HL-60/S4 treated with phorbol 12-myristate 13-acetate at 8.2 ng/mL for 4 days and 3 days (cell line): ENCODE measurements around the gene CELF2.
"Not testable (repeated sequence)": the region's sequence is repeated elsewhere in the genome, so short reads cannot be mapped to it uniquely, and the experiment has no call there.

ENCODE experiments used
- in situ Hi-C: fragments of 300-500 bp; cut with MboI; formaldehyde crosslinking; loops from 2 replicates; pipeline ENCODE4 v1.15.0; 2022; ENCODE audit warnings: low sequenced_read_pairs

The CELF2 gene

DNA sequence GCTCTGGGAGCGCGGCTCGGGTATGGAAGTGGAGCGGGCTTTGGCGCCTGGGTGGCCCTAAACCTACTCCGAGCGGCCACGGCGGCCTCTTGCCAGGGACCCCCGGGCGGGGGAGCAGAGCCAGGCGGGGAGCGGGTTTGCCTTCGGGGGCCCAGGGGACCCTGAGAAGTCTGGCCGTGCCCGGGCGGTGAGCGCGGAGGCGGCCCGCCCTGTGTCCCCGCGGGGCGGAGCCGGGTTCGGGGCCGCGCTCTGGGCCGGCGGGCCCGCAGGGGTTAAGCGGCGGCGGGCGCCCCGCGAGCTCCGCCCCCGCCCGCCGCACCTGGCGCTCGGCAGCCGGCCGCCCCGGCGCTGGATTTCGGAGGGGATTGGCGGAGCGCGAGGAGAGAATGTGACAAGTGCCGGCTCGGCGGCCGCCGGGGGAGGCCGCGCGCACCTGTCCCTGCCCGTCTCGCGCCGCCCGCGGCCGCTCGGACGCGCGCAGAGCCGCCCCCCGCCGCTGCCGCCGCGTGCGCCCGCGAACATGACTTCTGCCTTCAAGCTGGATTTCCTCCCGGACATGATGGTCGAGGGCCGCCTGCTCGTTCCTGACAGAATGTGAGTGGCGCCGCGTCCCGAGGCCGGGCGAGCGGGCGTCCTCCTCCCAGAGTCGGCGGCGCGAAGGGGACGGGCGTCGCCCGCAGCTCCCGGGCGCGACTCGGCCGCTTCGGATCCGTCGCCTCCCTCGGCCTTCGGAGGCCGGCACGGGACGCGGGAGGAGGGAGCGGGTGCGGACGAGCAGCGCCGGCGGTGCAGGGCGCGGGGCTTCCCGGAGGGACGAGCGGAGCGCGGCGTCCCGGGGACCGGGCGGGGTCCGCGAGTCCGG, at the start of gene CELF2:
TSS of gene CELF2 (plus strand) at position 303 of the 862 bp plus-strand sequence. CDS start at position 521, 218 bp downstream.
- in situ Hi-C loops: no loop called here

DNA sequence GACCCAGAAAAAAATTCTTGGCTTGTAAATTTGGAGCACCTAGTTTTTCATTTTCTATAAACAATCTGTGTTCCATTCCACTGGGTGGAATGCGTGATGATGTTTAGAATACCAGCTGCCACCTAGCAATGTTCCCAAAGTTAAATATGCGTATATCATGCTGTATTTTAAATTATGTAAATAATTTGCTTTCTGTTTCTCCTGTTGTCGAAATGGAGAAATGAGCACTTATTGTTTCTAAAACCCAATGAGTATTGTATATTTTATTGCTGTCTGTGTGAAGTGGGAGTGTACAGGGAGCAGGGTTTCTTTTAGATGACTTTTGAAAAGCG, 49.4 kb upstream of the CELF2 start:
- in situ Hi-C loops: no loop called here

DNA sequence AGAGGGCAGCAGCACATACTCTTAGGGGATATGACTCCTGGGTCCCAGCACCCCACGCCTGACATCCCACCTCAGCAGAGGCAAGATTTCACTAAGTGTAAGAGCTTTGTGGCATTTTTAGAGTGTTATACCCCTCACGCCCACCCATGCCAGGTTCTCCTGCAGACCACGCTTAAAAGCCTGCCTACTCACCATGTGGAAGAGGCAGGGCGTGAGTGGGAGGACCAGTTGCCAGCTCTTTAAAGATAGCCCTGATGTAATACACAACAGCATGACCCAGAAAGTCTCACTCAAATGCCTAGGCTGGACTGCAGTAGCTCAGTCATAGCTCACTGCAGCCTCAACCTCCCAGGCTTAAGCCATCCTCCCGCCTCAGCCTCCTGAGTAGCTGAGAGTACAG, 44.4 kb upstream of the CELF2 start:
- in situ Hi-C loops: no loop called here

DNA sequence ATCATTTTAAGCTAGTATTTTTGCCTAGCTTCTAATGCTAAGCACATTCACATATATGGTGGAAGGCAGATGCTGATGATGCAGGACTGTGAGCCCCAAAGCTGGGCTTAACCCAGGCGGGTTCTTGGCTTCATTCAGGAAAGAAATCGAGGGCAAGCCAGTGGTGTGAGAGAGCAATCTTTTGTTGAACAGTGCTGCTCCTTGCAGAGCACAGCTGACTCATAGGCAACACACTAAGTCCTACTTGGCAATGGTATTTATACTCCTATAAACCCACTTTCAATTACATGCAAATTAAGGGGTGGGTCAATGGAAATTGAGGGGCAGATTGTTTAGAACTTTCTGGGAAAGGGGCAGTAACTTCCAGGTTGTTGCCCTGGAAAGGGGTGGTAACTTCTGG, 42.0 kb upstream of the CELF2 start:
- in situ Hi-C loops: no loop called here

DNA sequence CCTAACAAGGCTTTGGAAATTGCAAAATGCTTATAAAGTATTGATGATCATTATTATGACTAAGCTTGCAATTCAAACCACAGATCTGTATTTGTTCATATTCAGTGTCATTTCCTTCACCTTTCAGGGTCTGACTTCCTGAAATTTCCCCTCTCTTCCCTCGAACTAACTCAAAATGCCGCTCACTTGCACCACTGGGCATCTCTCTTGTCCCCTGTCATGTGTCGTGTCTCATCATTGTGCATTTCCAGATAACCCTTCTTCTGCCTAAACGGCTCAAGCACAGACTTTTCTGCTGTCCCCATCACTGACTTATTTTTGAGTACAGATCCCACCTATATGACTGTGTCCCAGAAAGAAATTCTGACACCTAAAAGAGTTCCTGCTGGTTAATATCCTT, 41.0 kb upstream of the CELF2 start:
- in situ Hi-C loops: no loop called here

DNA sequence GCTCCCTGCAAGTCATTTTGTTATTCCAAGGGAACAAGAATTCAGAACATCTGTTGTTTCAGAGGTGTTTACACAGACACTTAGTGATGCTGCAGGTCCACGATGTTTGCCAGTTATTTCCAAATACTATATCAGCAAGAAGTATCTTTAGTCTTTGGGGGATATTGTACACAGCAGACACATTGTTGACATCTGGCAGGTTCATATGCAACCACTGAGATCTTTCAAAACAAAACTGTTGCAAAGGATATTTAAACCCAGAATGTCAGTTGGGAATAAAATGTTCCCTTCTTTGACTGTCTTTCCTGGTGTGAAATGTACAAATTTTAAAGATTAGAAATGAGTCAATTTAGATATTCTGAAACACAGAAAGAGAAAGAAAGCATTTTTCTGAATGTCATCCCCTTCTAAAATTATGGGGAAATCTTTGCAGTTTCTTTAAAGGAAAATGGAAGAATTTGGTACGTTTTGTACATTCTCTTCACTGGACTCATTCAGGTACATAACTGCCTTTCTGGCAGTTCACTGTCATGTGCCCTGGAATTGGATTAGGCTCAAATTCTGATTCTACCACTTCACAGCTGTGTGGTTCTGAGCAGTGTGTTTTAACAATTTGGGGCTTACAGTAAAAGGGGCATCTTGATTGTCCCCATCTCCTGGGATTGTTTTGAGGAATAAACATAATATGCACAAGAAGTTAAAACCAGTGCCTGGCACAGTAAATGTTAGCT, 40.3 kb upstream of the CELF2 start:
- in situ Hi-C loops: no loop called here

DNA sequence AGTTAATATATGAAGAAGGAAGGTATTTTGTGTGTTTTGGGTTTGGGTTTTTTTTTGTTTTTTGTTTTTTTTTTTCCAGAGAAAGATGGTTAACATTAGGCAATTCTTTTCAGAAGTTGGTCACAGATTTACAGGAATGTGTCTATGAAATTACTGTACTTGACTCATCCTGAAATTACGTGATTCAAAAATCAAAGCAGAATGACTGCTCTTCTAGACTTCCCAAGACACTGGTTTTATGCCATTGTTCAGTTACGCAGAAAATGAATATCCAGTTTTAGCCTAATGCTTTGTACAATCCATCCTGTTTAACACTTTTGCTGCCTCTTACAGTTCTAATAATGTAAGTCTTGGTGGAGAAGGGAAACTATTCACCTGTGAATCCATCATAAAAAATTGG, 39.7 kb upstream of the CELF2 start:
- in situ Hi-C loops: no loop called here

DNA sequence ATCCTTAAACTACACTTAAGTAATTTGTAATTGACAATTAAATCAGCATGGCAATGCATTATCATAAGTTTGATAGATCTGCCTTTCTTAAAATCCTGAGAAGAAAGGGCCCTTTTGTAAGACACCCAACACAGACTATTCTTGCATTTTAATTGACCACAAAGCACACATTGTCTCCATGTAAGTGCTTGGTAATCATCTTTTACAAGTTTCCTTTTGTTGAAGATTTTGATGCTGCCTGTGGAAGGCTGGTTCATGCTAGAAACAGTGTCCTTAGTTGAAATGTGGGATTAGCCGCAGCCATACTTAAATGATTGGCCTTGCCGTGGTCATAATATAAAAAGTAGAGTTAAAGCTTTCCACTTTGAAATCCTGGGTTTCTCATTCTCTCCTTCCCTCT, 32.3 kb upstream of the CELF2 start:
- in situ Hi-C loops: no loop called here

DNA sequence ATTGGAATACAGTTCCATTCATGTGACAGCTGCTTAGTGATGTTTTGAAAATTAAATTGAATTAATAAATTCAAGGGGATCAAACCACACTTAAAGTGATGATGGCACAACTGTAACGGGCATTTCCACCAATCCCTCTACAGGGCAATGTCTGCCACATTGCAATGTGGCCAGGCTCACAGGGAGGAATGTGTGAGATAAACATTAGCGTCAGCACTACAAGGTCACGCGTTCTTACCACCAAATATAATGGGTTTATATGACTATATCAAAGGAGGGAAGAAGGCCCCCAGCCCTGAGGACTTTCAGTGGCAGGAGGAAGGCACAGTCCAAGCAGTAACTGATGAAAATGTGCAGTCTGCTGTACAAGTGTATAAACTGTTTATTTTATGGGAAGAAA, 31.1 kb upstream of the CELF2 start:
- in situ Hi-C loops: no loop called here

DNA sequence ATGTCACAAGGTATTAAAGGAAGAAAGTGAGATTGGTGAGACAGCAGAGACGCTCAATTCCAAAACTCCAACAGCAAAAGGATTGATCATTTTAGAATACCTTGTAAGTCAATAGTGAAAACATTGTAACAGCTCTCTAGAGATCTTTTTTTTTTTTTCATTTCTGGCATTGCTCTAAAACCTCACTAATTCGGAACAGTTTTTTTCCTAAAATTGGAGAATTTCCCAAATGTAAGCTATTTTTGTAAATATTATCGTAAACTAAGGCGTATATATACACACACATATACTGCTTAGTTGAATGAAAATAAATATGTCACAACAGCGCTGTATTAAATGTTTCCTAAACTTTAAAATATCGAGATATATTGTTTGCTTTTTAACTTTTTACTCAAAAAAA, 30.6 kb upstream of the CELF2 start:
- in situ Hi-C loops: no loop called here

DNA sequence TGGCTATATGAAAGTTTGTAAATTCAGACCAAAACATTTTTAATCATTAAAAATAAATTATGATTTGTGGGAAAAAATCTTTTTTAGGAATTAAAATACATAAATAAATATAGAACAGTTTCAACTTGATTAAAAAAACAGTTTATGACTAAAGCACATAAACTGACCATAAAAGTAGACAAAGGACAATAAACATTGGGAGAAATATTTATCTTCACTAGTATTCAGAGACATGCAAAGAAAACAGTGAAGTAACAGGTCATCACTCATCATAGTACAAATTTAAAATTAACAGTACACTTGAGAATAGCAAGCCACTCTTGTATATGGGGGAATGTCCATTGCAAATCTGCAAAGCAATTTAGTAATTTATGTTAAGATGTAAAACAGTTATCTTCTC, 28.0 kb upstream of the CELF2 start:
- in situ Hi-C loops: no loop called here

DNA sequence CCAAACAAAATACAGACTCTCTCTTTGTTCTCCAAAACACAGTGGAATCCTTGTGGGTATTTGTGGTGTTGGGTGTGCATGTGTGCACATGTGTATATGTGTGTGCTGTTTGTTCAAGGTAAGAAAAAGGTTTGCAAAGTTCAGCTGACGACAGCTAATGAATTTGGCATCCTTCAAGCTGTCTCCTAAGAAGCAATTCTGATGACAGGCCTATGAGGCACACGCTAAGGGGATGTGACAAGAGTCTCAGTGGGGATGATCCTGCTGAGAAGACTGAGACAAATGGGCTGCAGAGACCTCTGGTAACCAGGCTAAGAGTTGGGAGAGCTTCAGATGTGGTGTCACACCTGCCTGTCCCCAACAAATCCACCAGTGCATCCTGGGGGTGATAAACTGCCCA, 26.5 kb upstream of the CELF2 start:
- in situ Hi-C loops: no loop called here

DNA sequence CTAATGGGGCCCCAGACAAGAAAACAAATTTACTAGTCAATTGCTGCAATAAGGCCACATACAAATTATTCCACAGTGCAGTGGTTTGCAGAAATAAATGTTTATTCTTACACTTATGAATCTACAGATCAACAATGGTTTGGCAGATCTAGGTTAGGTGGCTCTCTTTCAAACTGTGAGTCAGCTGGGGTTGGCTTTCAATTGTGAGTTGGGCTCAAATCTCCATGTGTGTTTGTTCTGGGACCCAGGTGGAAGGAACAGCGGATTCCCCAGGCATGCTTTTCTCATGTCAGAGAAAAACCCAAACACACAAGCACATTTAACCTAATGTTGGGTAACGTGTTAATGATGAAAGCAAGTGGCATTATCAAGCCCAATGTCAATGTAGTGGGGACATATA, 25.6 kb upstream of the CELF2 start:
- in situ Hi-C loops: no loop called here

DNA sequence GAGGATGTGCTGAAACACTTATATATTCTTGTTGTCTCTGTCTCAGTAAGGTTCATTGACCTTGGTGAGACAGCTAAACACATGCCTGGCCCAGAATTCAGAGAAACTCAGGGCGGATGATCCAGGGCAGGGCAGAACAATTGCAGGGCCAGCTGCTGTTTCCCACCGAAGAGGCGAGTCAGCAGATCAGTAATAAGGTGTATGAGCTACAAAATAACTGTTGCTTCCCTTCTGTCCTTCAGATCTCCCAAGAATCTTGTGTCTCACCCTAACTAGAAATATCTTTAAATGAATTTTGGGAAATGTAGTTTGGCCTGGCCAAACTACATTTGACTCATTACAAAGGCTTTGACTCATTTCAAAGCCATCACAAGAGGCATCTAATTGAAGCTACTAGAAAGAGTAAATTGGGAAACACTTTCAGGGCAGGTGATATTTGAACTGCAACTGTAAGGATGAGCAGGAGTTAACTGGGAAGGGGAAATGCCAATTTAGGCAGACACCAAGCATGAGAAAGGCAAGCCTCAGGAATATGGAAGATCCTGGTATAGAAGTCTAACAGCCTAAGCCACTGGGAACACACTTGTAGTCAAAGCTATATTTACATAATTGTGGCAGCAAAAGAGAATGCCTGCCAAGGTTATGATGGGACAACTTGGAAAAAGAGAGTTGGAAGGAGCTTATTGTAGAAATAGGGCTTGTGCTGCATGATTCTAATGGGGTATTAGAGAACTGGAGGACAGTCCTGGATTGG, 24.5 kb upstream of the CELF2 start:
- in situ Hi-C loops: no loop called here

DNA sequence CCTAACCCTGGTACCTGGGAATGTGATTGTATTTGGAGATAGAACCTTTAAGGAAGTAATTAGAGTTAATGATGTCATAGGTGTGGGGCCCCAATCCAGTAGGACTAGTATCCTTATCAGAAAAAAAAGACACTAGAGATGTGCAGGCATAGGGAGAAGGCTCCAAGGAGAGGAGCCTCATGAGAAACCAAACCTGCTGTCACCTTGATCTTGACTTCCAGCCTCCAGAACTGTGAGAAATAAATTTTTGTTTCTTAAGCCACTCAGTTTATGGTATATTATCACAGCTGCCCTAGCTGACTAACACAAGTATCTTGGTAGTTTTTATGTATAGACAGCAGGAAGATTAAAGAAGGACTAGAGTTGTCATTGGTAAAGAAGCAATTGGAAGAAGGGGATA, 23.9 kb upstream of the CELF2 start:
- in situ Hi-C loops: no loop called here

DNA sequence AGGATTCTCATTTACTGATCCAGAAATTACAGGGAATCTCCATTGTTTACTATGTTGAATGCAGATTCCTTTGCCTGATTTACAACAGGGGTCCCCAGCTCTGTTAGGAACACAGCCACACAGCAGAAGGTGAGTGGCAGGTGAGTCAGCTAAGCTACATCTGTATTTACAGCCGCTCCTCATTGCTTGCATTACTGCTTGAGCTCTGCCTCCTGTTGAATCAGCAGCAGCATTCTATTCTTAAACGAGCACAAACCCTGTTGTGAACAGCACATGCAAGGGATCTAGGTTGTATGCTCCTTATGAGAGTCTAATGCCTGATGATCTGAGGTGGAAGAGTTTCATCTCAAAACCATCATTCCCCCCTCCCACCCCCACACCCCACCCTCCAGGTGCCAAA, 23.3 kb upstream of the CELF2 start:
- in situ Hi-C loops: no loop called here

DNA sequence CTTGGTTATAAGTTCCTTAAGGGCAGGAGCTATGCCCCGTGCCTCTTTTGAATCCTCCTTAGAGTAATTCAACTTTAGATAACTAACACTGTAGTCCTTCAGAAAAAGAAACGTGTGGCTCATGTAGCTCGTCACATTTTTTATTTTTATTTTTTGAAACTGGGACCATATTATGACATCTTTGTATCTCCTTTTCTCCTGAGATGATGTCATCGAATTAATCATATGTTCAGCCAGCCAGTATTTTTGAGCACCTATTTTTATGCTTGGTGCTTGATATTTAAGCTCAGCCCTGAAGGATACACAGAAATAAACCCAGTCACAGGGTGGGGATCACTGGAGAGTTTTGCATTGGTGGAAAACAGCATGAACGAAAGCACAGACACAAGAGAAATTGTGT, 22.6 kb upstream of the CELF2 start:
- in situ Hi-C loops: no loop called here

DNA sequence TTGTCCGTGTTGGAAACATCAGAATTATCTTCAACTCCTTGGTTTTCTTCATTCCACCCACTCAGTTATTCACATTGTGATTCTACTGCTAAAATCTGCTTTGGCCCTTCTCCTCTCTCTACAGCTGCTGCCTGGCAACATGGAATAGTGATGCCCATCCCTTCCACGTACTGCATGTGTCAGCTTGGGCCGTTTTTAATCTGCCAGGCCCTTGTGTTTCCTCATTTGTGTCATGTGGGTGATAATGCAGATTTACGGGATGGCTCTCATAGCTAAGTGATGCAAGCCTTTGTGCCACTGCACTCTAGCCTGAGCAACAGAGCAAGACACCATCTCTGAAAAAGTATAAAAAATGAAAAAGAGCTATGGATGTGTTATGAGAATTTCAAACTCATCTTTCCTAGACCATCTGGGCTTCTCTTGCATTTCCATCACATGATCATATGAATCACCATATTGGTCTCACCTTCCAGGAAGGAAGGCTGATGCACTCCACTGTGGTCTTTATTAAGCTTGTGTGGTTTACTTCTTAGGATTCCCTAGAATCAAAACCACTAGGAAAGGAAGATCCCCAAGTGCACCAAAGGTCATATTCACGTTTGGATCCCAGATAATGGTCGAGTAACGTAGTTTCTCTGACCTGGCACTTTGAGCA, 20.6 kb upstream of the CELF2 start:
- in situ Hi-C loops: no loop called here

DNA sequence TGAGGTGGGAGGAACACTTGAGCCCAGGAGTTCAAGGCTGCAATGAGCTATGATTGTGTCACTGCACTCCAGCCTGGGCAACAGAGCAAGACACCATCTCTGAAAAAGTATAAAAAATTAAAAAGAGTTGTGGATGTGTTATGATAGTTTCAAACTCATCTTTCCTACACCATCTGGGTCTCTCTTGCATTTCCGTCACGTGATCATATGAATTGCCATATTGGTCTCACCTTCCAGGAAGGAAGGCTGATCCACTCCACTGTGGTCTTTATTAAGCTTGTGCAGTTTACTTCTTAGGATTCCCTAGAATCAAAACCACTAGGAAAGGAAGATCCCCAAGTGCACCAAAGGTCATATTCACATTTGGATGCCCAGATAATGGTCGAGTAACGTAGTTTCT, 18.2 kb upstream of the CELF2 start:
- in situ Hi-C loops: not testable (repeated sequence)

DNA sequence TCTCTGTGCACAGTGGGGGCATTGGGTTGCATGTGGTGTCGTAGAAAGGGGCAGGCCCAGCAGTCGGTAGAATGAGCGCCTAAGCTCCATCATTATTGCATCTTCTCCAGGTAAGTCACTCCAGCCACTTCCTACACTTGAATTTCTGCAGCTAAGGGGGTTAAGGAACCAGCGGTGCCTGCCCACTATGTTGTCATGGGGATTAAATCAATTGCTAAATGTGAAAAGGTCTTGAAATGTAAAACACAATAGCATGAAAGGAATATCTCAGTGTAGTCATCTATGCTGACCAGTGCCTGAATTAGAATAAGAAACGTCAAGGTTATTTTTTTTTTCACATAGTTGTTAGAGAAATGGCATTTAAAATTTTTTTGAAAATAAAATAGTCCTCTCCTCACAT, 15.2 kb upstream of the CELF2 start:
- in situ Hi-C loops: no loop called here

DNA sequence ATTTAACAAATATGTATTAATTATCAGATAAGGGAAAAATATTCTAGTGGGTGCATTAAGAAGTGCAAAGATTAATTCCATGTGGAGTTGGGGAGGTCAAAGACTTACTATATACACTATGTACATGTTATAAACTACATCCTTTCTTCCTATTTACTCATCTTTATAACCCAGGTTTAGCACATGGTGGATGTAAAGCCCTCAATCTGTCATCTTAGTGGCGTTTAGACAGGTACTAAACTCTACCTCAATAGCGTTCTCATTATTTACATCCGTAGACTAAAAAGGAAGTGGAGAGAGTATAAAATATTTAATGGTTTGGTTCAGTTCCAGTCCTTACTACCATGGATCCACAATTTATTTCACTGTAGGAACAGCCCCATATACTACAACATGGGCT, 14.8 kb upstream of the CELF2 start:
- in situ Hi-C loops: no loop called here
